ENCODE results near the gene DEDD2.

Gene DEDD2

GRCh38 chr19:42188665-42189064, 28.8 kb downstream of the DEDD2 start:
- H3K27me3 ChIP-seq (ENCODE audit: control insufficient read depth in 5 of 5, insufficient read depth in 4 of 5, low read length in 5 of 5) = peaks cover 0 to 3% (median 0%) of the 10 kb centered on the region in 5 donors
- no peak overlapping the region for H3K9ac ChIP-seq (ENCODE audit: low read length in 5 of 5)
- no peak overlapping the region for H3K4me3 ChIP-seq (ENCODE audit: low read depth in 1 of 5, low read length in 5 of 5)
- no peak overlapping the region for H3K27ac ChIP-seq (ENCODE audit: low read depth, low read length)
- H3K4me1 ChIP-seq (ENCODE audit: control insufficient read depth in 5 of 5, insufficient read depth in 5 of 5, low read length in 5 of 5) = peaks cover 0 to 6% (median 2%) of the 10 kb centered on the region in 5 donors
- H3K36me3 ChIP-seq (ENCODE audit: control insufficient read depth in 5 of 5, insufficient read depth in 5 of 5, low read length in 5 of 5) = no peaks in the 10 kb centered on the region
- H3K9me3 ChIP-seq (ENCODE audit: control insufficient read depth in 5 of 5, low read length in 5 of 5) = peaks cover 2 to 5% (median 5%) of the 10 kb centered on the region in 5 donors

- Histone ChIP-seq H3K9ac (ENCODE audit: low read length in 5 of 5) (no peak overlapping the region), H3K4me1 (ENCODE audit: control insufficient read depth in 5 of 5, insufficient read depth in 5 of 5, low read length in 5 of 5) (peaks cover 0 to 6% (median 2%) of the 10 kb centered on the region in 5 donors), H3K4me3 (ENCODE audit: low read depth in 1 of 5, low read length in 5 of 5) (no peak overlapping the region), H3K27me3 (ENCODE audit: control insufficient read depth in 5 of 5, insufficient read depth in 4 of 5, low read length in 5 of 5) (peaks cover 8 to 19% (median 13%) of the 10 kb centered on the region in 5 donors), H3K36me3 (ENCODE audit: control insufficient read depth in 5 of 5, insufficient read depth in 5 of 5, low read length in 5 of 5) (no peaks in the 10 kb centered on the region), H3K9me3 (ENCODE audit: control insufficient read depth in 5 of 5, low read length in 5 of 5) (no peaks in the 10 kb centered on the region), H3K27ac (ENCODE audit: low read depth, low read length) (no peak overlapping the region)
Measured at GRCh38 chr19:42185277-42185676, 32.2 kb downstream of the DEDD2 start.

- Histone ChIP-seq H3K36me3 (ENCODE audit: control insufficient read depth in 5 of 5, insufficient read depth in 5 of 5, low read length in 5 of 5) (no peaks in the 10 kb centered on the region), H3K27me3 (ENCODE audit: control insufficient read depth in 5 of 5, insufficient read depth in 4 of 5, low read length in 5 of 5) (peaks cover 16 to 27% (median 20%) of the 10 kb centered on the region in 5 donors), H3K27ac (ENCODE audit: low read depth, low read length) (no peak overlapping the region), H3K9ac (ENCODE audit: low read length in 5 of 5) (no peak overlapping the region), H3K9me3 (ENCODE audit: control insufficient read depth in 5 of 5, low read length in 5 of 5) (no peaks in the 10 kb centered on the region), H3K4me3 (ENCODE audit: low read depth in 1 of 5, low read length in 5 of 5) (no peak overlapping the region), H3K4me1 (ENCODE audit: control insufficient read depth in 5 of 5, insufficient read depth in 5 of 5, low read length in 5 of 5) (peaks cover 0 to 6% (median 2%) of the 10 kb centered on the region in 5 donors)
Measured at GRCh38 chr19:42184401-42184861, 33.0 kb downstream of the DEDD2 start.

- no peak overlapping the region for H3K27ac ChIP-seq (ENCODE audit: low read depth, low read length)
- H3K9me3 ChIP-seq (ENCODE audit: control insufficient read depth in 5 of 5, low read length in 5 of 5) = no peaks in the 10 kb centered on the region
- peaks cover 45 to 71% (median 61%) of the 10 kb centered on the region in 5 donors for H3K27me3 ChIP-seq (ENCODE audit: control insufficient read depth in 5 of 5, insufficient read depth in 4 of 5, low read length in 5 of 5)
- H3K36me3 ChIP-seq (ENCODE audit: control insufficient read depth in 5 of 5, insufficient read depth in 5 of 5, low read length in 5 of 5) = no peaks in the 10 kb centered on the region
- no peak overlapping the region for H3K9ac ChIP-seq (ENCODE audit: low read length in 5 of 5)
- H3K4me1 ChIP-seq (ENCODE audit: control insufficient read depth in 5 of 5, insufficient read depth in 5 of 5, low read length in 5 of 5) = peaks cover 0 to 16% (median 9%) of the 10 kb centered on the region in 5 donors
- no peak overlapping the region for H3K4me3 ChIP-seq (ENCODE audit: low read depth in 1 of 5, low read length in 5 of 5)
Measured at GRCh38 chr19:42178791-42179674, 38.4 kb downstream of the DEDD2 start.

GRCh38 chr19:42177686-42178019, 39.8 kb downstream of the DEDD2 start:
- H3K4me3 ChIP-seq (ENCODE audit: low read depth in 1 of 5, low read length in 5 of 5) = no peak overlapping the region
- H3K27ac ChIP-seq (ENCODE audit: low read depth, low read length) = no peak overlapping the region
- H3K4me1 ChIP-seq (ENCODE audit: control insufficient read depth in 5 of 5, insufficient read depth in 5 of 5, low read length in 5 of 5) = peaks cover 0 to 16% (median 9%) of the 10 kb centered on the region in 5 donors
- no peak overlapping the region for H3K9ac ChIP-seq (ENCODE audit: low read length in 5 of 5)
- peaks cover 45 to 75% (median 68%) of the 10 kb centered on the region in 5 donors for H3K27me3 ChIP-seq (ENCODE audit: control insufficient read depth in 5 of 5, insufficient read depth in 4 of 5, low read length in 5 of 5)
- H3K9me3 ChIP-seq (ENCODE audit: control insufficient read depth in 5 of 5, low read length in 5 of 5) = no peaks in the 10 kb centered on the region
- no peaks in the 10 kb centered on the region for H3K36me3 ChIP-seq (ENCODE audit: control insufficient read depth in 5 of 5, insufficient read depth in 5 of 5, low read length in 5 of 5)

GRCh38 chr19:42176990-42177685, 40.3 kb downstream of the DEDD2 start:
- Histone ChIP-seq H3K9me3 (ENCODE audit: control insufficient read depth in 5 of 5, low read length in 5 of 5) (no peaks in the 10 kb centered on the region), H3K9ac (ENCODE audit: low read length in 5 of 5) (no peak overlapping the region), H3K27me3 (ENCODE audit: control insufficient read depth in 5 of 5, insufficient read depth in 4 of 5, low read length in 5 of 5) (peaks cover 43 to 76% (median 68%) of the 10 kb centered on the region in 5 donors), H3K27ac (ENCODE audit: low read depth, low read length) (no peak overlapping the region), H3K36me3 (ENCODE audit: control insufficient read depth in 5 of 5, insufficient read depth in 5 of 5, low read length in 5 of 5) (no peaks in the 10 kb centered on the region), H3K4me3 (ENCODE audit: low read depth in 1 of 5, low read length in 5 of 5) (peak overlapping the region in 1 of 5 donors; percentile 55), H3K4me1 (ENCODE audit: control insufficient read depth in 5 of 5, insufficient read depth in 5 of 5, low read length in 5 of 5) (peaks cover 0 to 16% (median 9%) of the 10 kb centered on the region in 5 donors)

GRCh38 chr19:42176649-42176989, 40.9 kb downstream of the DEDD2 start:
- Histone ChIP-seq H3K27me3 (ENCODE audit: control insufficient read depth in 5 of 5, insufficient read depth in 4 of 5, low read length in 5 of 5) (peaks cover 42 to 74% (median 71%) of the 10 kb centered on the region in 5 donors), H3K4me1 (ENCODE audit: control insufficient read depth in 5 of 5, insufficient read depth in 5 of 5, low read length in 5 of 5) (peaks cover 0 to 16% (median 9%) of the 10 kb centered on the region in 5 donors), H3K36me3 (ENCODE audit: control insufficient read depth in 5 of 5, insufficient read depth in 5 of 5, low read length in 5 of 5) (no peaks in the 10 kb centered on the region), H3K9ac (ENCODE audit: low read length in 5 of 5) (peak overlapping the region in 1 of 5 donors; percentile 17), H3K27ac (ENCODE audit: low read depth, low read length) (no peak overlapping the region), H3K9me3 (ENCODE audit: control insufficient read depth in 5 of 5, low read length in 5 of 5) (no peaks in the 10 kb centered on the region), H3K4me3 (ENCODE audit: low read depth in 1 of 5, low read length in 5 of 5) (peak overlapping the region; percentile 38 to 65 (median 48))

GRCh38 chr19:42175952-42176648, 41.4 kb downstream of the DEDD2 start:
- H3K9me3 ChIP-seq (ENCODE audit: control insufficient read depth in 5 of 5, low read length in 5 of 5) = no peaks in the 10 kb centered on the region
- peak overlapping the region; percentile 38 to 65 (median 48) for H3K4me3 ChIP-seq (ENCODE audit: low read depth in 1 of 5, low read length in 5 of 5)
- H3K27me3 ChIP-seq (ENCODE audit: control insufficient read depth in 5 of 5, insufficient read depth in 4 of 5, low read length in 5 of 5) = peaks cover 42 to 76% (median 72%) of the 10 kb centered on the region in 5 donors
- peaks cover 0 to 16% (median 9%) of the 10 kb centered on the region in 5 donors for H3K4me1 ChIP-seq (ENCODE audit: control insufficient read depth in 5 of 5, insufficient read depth in 5 of 5, low read length in 5 of 5)
- no peak overlapping the region for H3K27ac ChIP-seq (ENCODE audit: low read depth, low read length)
- peak overlapping the region in 1 of 5 donors; percentile 17 for H3K9ac ChIP-seq (ENCODE audit: low read length in 5 of 5)
- no peaks in the 10 kb centered on the region for H3K36me3 ChIP-seq (ENCODE audit: control insufficient read depth in 5 of 5, insufficient read depth in 5 of 5, low read length in 5 of 5)

- Histone ChIP-seq H3K4me1 (ENCODE audit: control insufficient read depth in 5 of 5, insufficient read depth in 5 of 5, low read length in 5 of 5) (peaks cover 0 to 16% (median 9%) of the 10 kb centered on the region in 5 donors), H3K9ac (ENCODE audit: low read length in 5 of 5) (no peak overlapping the region), H3K27ac (ENCODE audit: low read depth, low read length) (no peak overlapping the region), H3K4me3 (ENCODE audit: low read depth in 1 of 5, low read length in 5 of 5) (no peak overlapping the region), H3K9me3 (ENCODE audit: control insufficient read depth in 5 of 5, low read length in 5 of 5) (no peaks in the 10 kb centered on the region), H3K36me3 (ENCODE audit: control insufficient read depth in 5 of 5, insufficient read depth in 5 of 5, low read length in 5 of 5) (no peaks in the 10 kb centered on the region), H3K27me3 (ENCODE audit: control insufficient read depth in 5 of 5, insufficient read depth in 4 of 5, low read length in 5 of 5) (peaks cover 32 to 71% (median 64%) of the 10 kb centered on the region in 5 donors)
Measured at GRCh38 chr19:42174958-42175734, 42.3 kb downstream of the DEDD2 start.

Data from subcutaneous abdominal adipose tissue (tissue), 5 donors.